Posterior vena cava (tissue), 2 donors: ENCODE results near the gene B3GALT6. TPM values are rescaled to one million over a fixed set of nuclear protein-coding genes. Genes with fewer than 3 reads are reported as not detected.

Experiments used
- DNase-seq: peaks from one replicate; pipeline ENCODE4 v3.0.0-alpha.2; 2020; ENCODE audit warnings: low spot score
- intact Hi-C, 2 donors: fragments of 100-400 bp; cut with DNase I; formaldehyde crosslinking; loops; one replicate each; pipeline versions ENCODE4 v1.14.1 to v1.14.2; 2022 to 2023
- total RNA-seq, 2 donors: library from RNA; stranded (reverse); fragmentation: NEBNext Ultra II Directional; extraction: Animal tissue kit (Norgen Biotek cat#: 25700); gene quantifications; one replicate each; pipeline ENCODE4 v1.2.1, GENCODE V29; 2021
- donor health status: DM: yes; HTN: yes; CAD: no.
- donor health status: DM: yes; HTN: yes; CAD: no.

The B3GALT6 gene
- total RNA-seq, 2 donors from 2014 or later = 9.9 to 10.3 TPM

- DNase-seq = no peak
- intact Hi-C loops = loop anchor here in 1 of 2 donors (1.0 kb wide), 1 partner anchor 134 kb away; no protein-coding TSS in a partner anchor
Measured at GRCh38 chr1:1253972-1254666, 22.1 kb downstream of the B3GALT6 start.

DNA sequence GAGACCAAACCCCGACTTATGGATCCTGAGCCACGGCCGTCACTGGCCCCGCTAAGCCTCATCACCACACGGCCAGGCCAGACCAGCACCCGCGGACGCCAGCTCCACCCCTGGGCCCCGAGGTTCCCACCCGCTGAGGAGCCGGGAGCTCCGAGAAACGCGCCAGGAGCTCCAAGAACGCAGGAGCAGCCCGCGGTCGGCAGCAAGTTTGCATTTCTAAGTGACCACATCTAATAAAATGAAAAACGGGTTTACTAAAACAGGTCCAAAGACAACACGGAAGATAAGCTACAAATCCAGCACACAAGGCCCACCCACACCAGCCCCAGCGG is 22.6 kb downstream of the B3GALT6 start:
- no peak for DNase-seq
- intact Hi-C loops = loop anchor here in 1 of 2 donors (1.0 kb wide), 1 partner anchor 134 kb away; no protein-coding TSS in a partner anchor

GRCh38 chr1:1255078-1255477 is 23.0 kb downstream of the B3GALT6 start:
- DNase-seq = no peak
- intact Hi-C loops = no loop called here

- intact Hi-C loops = no loop called here
- DNase-seq = no peak
Measured at GRCh38 chr1:1255611-1256010, 23.6 kb downstream of the B3GALT6 start.

- DNase-seq = no peak
- intact Hi-C loops = no loop called here
Measured at GRCh38 chr1:1256956-1257871, 25.2 kb downstream of the B3GALT6 start.

GRCh38 chr1:1259119-1259488 is 27.1 kb downstream of the B3GALT6 start:
- no peak for DNase-seq
- intact Hi-C loops = no loop called here

- intact Hi-C loops = no loop called here
- no peak for DNase-seq
Measured at GRCh38 chr1:1259540-1259939, 27.5 kb downstream of the B3GALT6 start.

- DNase-seq = no peak
- intact Hi-C loops = no loop called here
Measured at GRCh38 chr1:1259951-1260600, 28.0 kb downstream of the B3GALT6 start.

GRCh38 chr1:1260843-1261560 is 29.0 kb downstream of the B3GALT6 start:
- intact Hi-C loops = no loop called here
- no peak for DNase-seq

DNA sequence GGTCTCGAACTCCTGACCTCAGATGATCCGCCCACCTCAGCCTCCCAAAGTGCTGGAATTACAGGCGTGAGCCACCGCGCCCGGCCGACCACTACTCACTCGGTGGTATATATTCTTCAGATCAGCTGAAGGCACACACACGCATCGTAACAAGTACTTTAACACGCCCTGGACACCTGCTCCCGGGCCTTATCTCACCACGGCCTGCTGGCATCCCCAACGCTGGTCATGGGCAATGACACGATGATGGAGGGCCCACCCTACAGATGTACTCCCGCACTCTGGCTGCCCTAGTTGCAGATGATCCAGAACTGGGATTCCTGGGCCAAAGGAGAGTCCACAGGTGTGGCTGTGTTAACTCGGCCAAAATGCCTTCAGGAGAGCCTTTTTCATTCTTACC is 30.0 kb downstream of the B3GALT6 start:
- DNase-seq = no peak
- intact Hi-C loops = no loop called here

DNA sequence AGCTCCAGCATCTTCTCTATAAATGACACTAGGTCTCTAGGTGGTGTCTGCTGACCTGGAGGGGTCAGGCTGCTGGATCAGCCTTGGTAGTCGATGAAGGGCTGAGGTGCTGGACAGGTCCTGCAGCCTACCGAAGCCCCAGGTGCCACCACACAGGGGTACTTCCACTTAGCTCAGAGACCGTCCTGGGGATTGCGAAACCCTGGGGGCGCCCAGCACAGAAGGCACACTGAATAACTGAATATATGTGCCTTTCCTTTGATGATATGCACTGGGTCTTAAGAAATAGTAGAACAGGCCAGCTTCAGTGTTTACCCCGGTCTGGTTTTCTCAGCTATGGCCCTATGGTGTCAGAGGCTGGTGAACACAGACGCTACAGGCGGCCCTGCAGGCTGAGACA is 30.7 kb downstream of the B3GALT6 start:
- intact Hi-C loops = no loop called here
- DNase-seq = no peak

DNA sequence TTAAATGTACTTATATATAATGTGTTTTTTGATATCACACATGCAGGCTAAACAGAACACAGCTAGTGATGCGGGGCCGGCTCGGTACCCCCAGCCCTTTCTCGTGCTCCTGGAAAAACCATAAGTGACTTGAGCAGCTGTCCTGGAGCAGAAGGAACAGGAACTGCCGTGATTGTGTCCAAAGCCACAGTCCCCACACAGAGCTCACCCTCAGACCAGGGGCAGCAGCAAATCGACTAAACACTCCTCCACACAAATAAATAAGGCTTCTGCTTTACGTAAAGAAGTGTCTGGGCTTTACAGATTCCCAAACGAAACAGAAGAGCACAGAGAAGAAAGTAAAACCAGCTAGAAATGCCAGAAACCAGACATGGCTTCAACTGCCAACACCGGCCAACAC is 32.0 kb downstream of the B3GALT6 start:
- no peak for DNase-seq
- intact Hi-C loops = no loop called here

DNA sequence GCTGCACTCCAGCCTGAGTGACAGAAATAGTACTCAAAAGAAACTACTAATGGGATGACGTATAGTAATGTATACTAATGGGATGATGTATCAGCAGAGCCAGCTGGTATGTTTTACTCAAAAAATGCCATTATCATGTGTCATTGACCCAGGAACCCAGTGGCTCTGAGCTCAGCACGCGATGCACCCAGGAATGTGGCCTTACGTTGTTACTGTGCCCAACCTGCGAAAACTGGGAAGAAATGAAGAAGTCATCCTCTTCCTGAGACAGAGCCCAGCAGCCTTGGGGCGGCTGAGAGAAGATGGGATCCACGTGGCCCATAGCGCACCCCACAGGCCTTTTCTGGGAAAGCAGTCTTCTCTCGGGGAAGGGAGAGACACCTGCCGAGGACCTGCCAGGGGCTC is 32.8 kb downstream of the B3GALT6 start:
- intact Hi-C loops = no loop called here
- no peak for DNase-seq

GRCh38 chr1:1267488-1268283 is 35.6 kb downstream of the B3GALT6 start:
- intact Hi-C loops = no loop called here
- DNase-seq = no peak

DNA sequence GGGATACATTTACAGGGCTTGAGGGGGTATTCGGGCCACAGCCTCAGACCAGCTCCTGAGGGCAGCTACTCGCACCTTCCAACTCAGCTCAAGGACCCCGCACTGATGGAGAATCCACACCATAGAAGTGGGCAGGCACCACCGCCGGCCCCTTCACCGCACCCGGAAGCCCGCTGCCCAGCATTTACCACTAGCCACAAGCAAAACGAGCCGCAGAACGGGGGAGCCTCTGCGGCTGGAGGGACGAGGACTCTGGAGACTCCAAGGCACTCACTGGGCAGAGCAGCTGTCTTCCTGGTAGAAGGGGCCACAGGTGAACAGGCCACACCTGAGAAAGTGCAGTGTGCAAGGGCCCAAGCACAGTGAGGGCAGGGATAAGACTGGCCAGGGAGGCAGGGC is 36.2 kb downstream of the B3GALT6 start:
- intact Hi-C loops = no loop called here
- DNase-seq = no peak

- intact Hi-C loops = no loop called here
- no peak for DNase-seq
Measured at GRCh38 chr1:1270813-1271212, 38.8 kb downstream of the B3GALT6 start.

GRCh38 chr1:1272341-1273208 is 40.5 kb downstream of the B3GALT6 start:
- DNase-seq = no peak
- intact Hi-C loops = no loop called here

GRCh38 chr1:1273209-1273511 is 41.1 kb downstream of the B3GALT6 start:
- DNase-seq = no peak
- intact Hi-C loops = no loop called here
